OCI-LY3 (cell line): ENCODE results near the gene ADARB2.

Experiments
- H2AFZ ChIP-seq: fragments of 200-600, 300-600 bp; shearing (Covaris generic); 2 replicates; pipeline ENCODE4 v1.6.0; 2014; ENCODE audit warnings: antibody characterized with exemption, low read depth, low read length
- H3K27ac ChIP-seq: fragments of 200-600, 300-600 bp; sonication (generic); 2 replicates; pipeline ENCODE4 v1.5.1; 2014; ENCODE audit warnings: mild to moderate bottlenecking, low read length, moderate library complexity, mixed read lengths
- H3K27me3 ChIP-seq: fragments of 200-600, 300-600 bp; sonication (generic); 2 replicates; pipeline ENCODE4 v1.6.1; 2014; ENCODE audit warnings: low read depth, low read length, mixed read lengths
- H3K36me3 ChIP-seq: fragments of 200-600, 300-600 bp; sonication (generic); replicated peaks from 2 replicates; pipeline ENCODE3; 2014; ENCODE audit warnings: low read depth, low read length, mixed read lengths
- H3K4me1 ChIP-seq: fragments of 300-600, 200-600 bp; sonication (generic); 2 replicates; pipeline ENCODE4 v1.6.1; 2014; ENCODE audit warnings: low read length, mixed read lengths
- H3K4me2 ChIP-seq: fragments of 200-600, 300-600 bp; sonication (generic); 2 replicates; pipeline ENCODE4 v1.6.1; 2014; ENCODE audit warnings: low read length, mixed read lengths
- H3K4me3 ChIP-seq: fragments of 300-600, 200-600 bp; sonication (generic); 2 replicates; pipeline ENCODE4 v1.5.1; 2014; ENCODE audit warnings: antibody characterized with exemption, mild to moderate bottlenecking, low read length, moderate library complexity
- H3K79me2 ChIP-seq: fragments of 300-600, 200-600 bp; shearing (Covaris generic); 2 replicates; pipeline ENCODE4 v1.6.1; 2014; ENCODE audit warnings: mild to moderate bottlenecking, low read length, mixed read lengths
- H3K9ac ChIP-seq: fragments of 300-600, 200-600 bp; shearing (Covaris generic); 2 replicates; pipeline ENCODE4 v1.6.0; 2014; ENCODE audit warnings: mild to moderate bottlenecking, low read length, moderate library complexity
- H3K9me3 ChIP-seq: fragments of 200-600, 300-600 bp; shearing (Covaris generic); 2 replicates; pipeline ENCODE4 v1.6.1; 2014; ENCODE audit warnings: low read length, mixed read lengths; ENCODE audit not compliant: insufficient read depth
- H4K20me1 ChIP-seq: fragments of 200-600, 300-600 bp; sonication (generic); 2 replicates; pipeline ENCODE4 v1.6.1; 2016; ENCODE audit warnings: low read length, mixed read lengths; ENCODE audit not compliant: insufficient read depth
- CTCF ChIP-seq: fragments of 200-600, 300-600 bp; sonication (generic); IDR thresholded peaks from 2 replicates; pipeline ENCODE4 v1.5.1; 2014; ENCODE audit warnings: antibody characterized with exemption, low read length, low read depth
- EZH2phosphoT487 ChIP-seq: fragments of 200-600 bp; shearing (Covaris generic); IDR thresholded peaks from 2 replicates; pipeline ENCODE4 v1.6.1; 2018; ENCODE audit warnings: antibody characterized with exemption, mixed run types, low read depth

Gene ADARB2

GRCh38 chr10:1136268-1136667, 601.1 kb downstream of the ADARB2 start:
- no peaks in the 10 kb centered on the region for H3K27me3 ChIP-seq
- H3K36me3 ChIP-seq = no peaks in the 10 kb centered on the region
- no peak overlapping the region for H3K4me3 ChIP-seq
- no peaks in the 10 kb centered on the region for H4K20me1 ChIP-seq
- H2AFZ ChIP-seq = no peak overlapping the region
- no peaks in the 10 kb centered on the region for H3K4me1 ChIP-seq
- TF ChIP-seq CTCF (no peak), EZH2phosphoT487 (no peak)
- H3K9ac ChIP-seq = no peak overlapping the region
- no peaks in the 10 kb centered on the region for H3K9me3 ChIP-seq
- no peaks in the 10 kb centered on the region for H3K79me2 ChIP-seq
- no peak overlapping the region for H3K4me2 ChIP-seq
- H3K27ac ChIP-seq = no peak overlapping the region

- Histone ChIP-seq H3K4me3 (no peak overlapping the region), H2AFZ (no peak overlapping the region), H3K9ac (no peak overlapping the region), H3K27ac (no peak overlapping the region), H3K27me3 (no peaks in the 10 kb centered on the region), H3K4me2 (no peak overlapping the region), H3K36me3 (peaks cover 8% of the 10 kb centered on the region), H3K4me1 (no peaks in the 10 kb centered on the region), H3K9me3 (no peaks in the 10 kb centered on the region), H4K20me1 (no peaks in the 10 kb centered on the region), H3K79me2 (no peaks in the 10 kb centered on the region)
- no peak for TF ChIP-seq CTCF
- TF ChIP-seq EZH2phosphoT487 = no peak
Measured at GRCh38 chr10:1134156-1134555, 603.2 kb downstream of the ADARB2 start.

- no peak for TF ChIP-seq CTCF
- no peak for TF ChIP-seq EZH2phosphoT487
- no peak overlapping the region for H3K9ac ChIP-seq
- no peaks in the 10 kb centered on the region for H3K9me3 ChIP-seq
- H3K36me3 ChIP-seq = peaks cover 10% of the 10 kb centered on the region
- no peak overlapping the region for H3K4me3 ChIP-seq
- no peak overlapping the region for H3K4me2 ChIP-seq
- no peaks in the 10 kb centered on the region for H3K27me3 ChIP-seq
- no peak overlapping the region for H3K27ac ChIP-seq
- H4K20me1 ChIP-seq = no peaks in the 10 kb centered on the region
- H2AFZ ChIP-seq = no peak overlapping the region
- H3K4me1 ChIP-seq = no peaks in the 10 kb centered on the region
- H3K79me2 ChIP-seq = no peaks in the 10 kb centered on the region
Measured at GRCh38 chr10:1133495-1134045, 603.8 kb downstream of the ADARB2 start.

GRCh38 chr10:1132584-1132983, 604.7 kb downstream of the ADARB2 start:
- no peaks in the 10 kb centered on the region for H4K20me1 ChIP-seq
- no peaks in the 10 kb centered on the region for H3K27me3 ChIP-seq
- H3K79me2 ChIP-seq = no peaks in the 10 kb centered on the region
- H2AFZ ChIP-seq = no peak overlapping the region
- H3K27ac ChIP-seq = no peak overlapping the region
- H3K36me3 ChIP-seq = peaks cover 13% of the 10 kb centered on the region
- no peak overlapping the region for H3K4me3 ChIP-seq
- no peak overlapping the region for H3K4me2 ChIP-seq
- no peaks in the 10 kb centered on the region for H3K9me3 ChIP-seq
- H3K4me1 ChIP-seq = no peaks in the 10 kb centered on the region
- TF ChIP-seq EZH2phosphoT487 (no peak), CTCF (no peak)
- H3K9ac ChIP-seq = no peak overlapping the region
